SK-N-SH (cell line): ENCODE results near the gene GXYLT2.

ENCODE experiments used
- EZH2phosphoT487 ChIP-seq: fragments of 200-600 bp; sonication (generic); IDR thresholded peaks from 2 replicates; pipeline ENCODE4 v1.6.1; 2017; ENCODE audit warnings: low read depth, mixed run types, mild to moderate bottlenecking, antibody characterized with exemption, moderate library complexity, borderline replicate concordance
- RAD21 ChIP-seq: IDR thresholded peaks from 2 replicates; pipeline ENCODE4 v1.6.1; 2012; ENCODE audit warnings: mild to moderate bottlenecking, low read length
- SMC3 ChIP-seq: IDR thresholded peaks from 2 replicates; pipeline ENCODE4 v1.6.1; 2012; ENCODE audit warnings: low read depth, low read length, improper control_type of control experiment
- TF ChIP-seq, protein P1 (sequence below): fragments of 200-600 bp; sonication (generic); IDR thresholded peaks from 2 replicates; pipeline ENCODE4 v1.6.1; 2017; ENCODE audit warnings: antibody characterized with exemption, mild to moderate bottlenecking, moderate library complexity

DNA sequence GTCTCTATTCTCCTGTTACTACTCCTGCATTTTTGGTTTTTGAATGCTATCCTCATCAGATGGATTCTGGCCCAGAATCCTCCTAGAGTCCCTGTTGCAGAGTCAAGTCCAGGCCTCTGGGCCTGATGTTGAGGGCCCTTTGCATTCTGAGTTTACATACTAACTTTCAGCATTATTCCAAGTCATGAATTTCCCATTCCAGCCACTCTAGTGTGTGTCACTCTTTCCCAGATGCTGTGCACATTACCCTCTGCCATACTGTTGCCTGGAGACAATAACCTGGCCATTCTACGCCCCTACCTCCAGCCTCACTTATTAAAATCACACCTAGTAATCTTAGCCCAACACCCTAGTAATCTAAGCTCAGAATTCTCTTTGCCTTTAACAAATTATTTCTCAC, 53.4 kb downstream of the GXYLT2 start:
- TF ChIP-seq SMC3 (no peak), RAD21 (no peak), EZH2phosphoT487 (no peak)
- TF ChIP-seq, protein P1, sequence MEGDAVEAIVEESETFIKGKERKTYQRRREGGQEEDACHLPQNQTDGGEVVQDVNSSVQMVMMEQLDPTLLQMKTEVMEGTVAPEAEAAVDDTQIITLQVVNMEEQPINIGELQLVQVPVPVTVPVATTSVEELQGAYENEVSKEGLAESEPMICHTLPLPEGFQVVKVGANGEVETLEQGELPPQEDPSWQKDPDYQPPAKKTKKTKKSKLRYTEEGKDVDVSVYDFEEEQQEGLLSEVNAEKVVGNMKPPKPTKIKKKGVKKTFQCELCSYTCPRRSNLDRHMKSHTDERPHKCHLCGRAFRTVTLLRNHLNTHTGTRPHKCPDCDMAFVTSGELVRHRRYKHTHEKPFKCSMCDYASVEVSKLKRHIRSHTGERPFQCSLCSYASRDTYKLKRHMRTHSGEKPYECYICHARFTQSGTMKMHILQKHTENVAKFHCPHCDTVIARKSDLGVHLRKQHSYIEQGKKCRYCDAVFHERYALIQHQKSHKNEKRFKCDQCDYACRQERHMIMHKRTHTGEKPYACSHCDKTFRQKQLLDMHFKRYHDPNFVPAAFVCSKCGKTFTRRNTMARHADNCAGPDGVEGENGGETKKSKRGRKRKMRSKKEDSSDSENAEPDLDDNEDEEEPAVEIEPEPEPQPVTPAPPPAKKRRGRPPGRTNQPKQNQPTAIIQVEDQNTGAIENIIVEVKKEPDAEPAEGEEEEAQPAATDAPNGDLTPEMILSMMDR: no peak
